Esophagus muscularis mucosa (tissue), 4 donors: ENCODE results near the gene IFNA4.
"Not testable (repeated sequence)": the region's sequence is repeated elsewhere in the genome, so short reads cannot be mapped to it uniquely, and the experiment has no call there.

ENCODE experiments used
- EP300 ChIP-seq: sonication (generic); formaldehyde crosslinking; IDR thresholded peaks from one replicate; pipeline ENCODE4 v1.6.1; 2017; ENCODE audit warnings: antibody characterized with exemption
- POLR2A ChIP-seq: fragments of 450-650 bp; IDR thresholded peaks from one replicate; pipeline ENCODE4 v1.6.1; 2017; ENCODE audit warnings: antibody characterized with exemption, moderate library complexity, mild to moderate bottlenecking, low read depth
- TF ChIP-seq, protein P1 (sequence below), 3 experiments: fragments of 200-600 bp in 2 of 3; fragments of 450-650 bp in 1 of 3; sonication (generic) in 2 of 3; IDR thresholded peaks; one replicate each; pipeline ENCODE4 v1.5.1; 2017 to 2019; ENCODE audit warnings: antibody characterized with exemption in 3 of 3, mild to moderate bottlenecking in 2 of 3, moderate library complexity in 1 of 3

DNA sequence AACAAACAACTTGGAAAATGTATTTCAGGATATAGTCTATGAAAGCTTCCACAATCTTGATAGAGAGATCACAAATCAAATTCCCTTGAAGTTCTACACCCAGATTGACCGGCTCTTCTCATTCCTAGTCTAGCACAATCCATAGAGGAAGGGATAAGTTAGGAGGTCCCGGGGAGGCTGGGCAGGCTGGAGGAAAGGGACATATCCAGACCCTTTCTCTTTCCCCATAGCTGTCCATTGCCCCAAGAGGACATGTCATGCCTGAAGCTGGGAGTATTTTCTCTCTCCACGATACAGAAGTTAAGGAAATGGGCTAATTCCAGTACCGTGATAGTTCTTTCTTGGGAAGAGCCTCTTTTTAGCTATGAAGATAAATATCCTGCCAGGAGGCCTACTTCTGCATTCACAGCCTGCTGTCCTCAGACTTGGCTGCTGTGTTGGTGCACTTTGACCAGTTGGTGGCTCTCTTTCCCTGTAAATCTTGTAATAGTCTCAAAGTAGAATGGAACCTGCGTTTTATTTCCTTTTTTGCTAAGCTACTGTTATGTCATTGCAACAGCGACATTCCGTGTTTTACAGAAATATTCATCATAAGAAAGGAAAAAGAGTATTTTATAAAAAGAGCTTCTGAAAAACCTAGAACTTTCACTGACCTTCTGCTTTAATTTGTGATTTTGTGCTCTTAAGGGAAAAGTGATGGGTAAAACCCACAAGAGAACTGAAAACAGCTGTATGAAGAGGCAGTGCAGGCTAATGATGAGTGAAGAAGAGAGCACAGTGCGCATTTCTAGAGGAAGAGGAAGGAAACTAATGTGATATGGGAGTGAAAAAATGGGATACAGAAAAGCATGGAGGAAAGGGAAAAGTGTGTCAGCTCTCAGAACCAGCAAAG, 48.3 kb upstream of the IFNA4 start:
- TF ChIP-seq, protein P1, sequence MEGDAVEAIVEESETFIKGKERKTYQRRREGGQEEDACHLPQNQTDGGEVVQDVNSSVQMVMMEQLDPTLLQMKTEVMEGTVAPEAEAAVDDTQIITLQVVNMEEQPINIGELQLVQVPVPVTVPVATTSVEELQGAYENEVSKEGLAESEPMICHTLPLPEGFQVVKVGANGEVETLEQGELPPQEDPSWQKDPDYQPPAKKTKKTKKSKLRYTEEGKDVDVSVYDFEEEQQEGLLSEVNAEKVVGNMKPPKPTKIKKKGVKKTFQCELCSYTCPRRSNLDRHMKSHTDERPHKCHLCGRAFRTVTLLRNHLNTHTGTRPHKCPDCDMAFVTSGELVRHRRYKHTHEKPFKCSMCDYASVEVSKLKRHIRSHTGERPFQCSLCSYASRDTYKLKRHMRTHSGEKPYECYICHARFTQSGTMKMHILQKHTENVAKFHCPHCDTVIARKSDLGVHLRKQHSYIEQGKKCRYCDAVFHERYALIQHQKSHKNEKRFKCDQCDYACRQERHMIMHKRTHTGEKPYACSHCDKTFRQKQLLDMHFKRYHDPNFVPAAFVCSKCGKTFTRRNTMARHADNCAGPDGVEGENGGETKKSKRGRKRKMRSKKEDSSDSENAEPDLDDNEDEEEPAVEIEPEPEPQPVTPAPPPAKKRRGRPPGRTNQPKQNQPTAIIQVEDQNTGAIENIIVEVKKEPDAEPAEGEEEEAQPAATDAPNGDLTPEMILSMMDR (IDR thresholded peaks at IDR 0.05) = peak; percentile 24 to 51 (median 37)
- not testable (repeated sequence) for TF ChIP-seq POLR2A, EP300
